ENCODE results near the gene LACTBL1.

The LACTBL1 gene

DNA sequence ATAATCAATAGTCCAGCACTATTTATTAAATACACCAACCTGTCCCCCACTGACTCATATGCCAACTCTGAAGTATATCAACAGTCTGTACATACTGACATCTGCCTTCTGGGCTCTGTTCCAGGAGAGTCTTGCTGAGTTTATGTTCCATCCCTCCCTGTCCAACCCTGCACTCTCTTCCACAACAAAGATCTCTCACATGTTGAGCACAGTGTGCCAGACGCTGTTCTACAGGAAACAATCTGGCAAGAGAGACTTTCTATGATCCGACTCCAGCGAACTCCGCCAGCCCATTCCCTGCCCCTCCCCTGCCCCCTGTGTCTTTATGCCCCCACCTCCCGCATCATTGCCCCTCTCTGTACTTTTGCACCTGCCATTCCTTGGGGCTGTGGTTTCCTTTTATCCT lies 3.4 kb downstream of the LACTBL1 start:
- Histone ChIP-seq H3K4me1 (ENCODE audit: control insufficient read depth, insufficient read depth, low read depth, low read length) (no peaks in the 10 kb centered on the region), H3K27me3 (ENCODE audit: control insufficient read depth in 1 of 2, insufficient read depth in 1 of 2, low read length in 2 of 2) (peaks cover 34 to 78% of the 10 kb centered on the region in 2 experiments), H2BK120ac (ENCODE audit: low read depth, low read length) (no peak overlapping the region), H3K9me3 (ENCODE audit: control insufficient read depth, low read length) (peaks cover 14% of the 10 kb centered on the region), H3K23ac (ENCODE audit: low read length in 2 of 2) (no peak overlapping the region), H2BK15ac (ENCODE audit: low read depth, poor library complexity, severe bottlenecking) (no peak overlapping the region), H3K4me3 (ENCODE audit: insufficient read depth in 1 of 2, low read depth in 1 of 2, low read length in 2 of 2) (no peak overlapping the region), H3K9ac (ENCODE audit: low read length) (no peak overlapping the region), H4K8ac (ENCODE audit: low read length) (no peak overlapping the region), H4K91ac (ENCODE audit: low read length) (no peak overlapping the region), H3K4me2 (ENCODE audit: low read length, poor library complexity, severe bottlenecking) (no peak overlapping the region), H3K14ac (ENCODE audit: low read length in 2 of 2) (no peak overlapping the region), H2BK12ac (ENCODE audit: low read length in 2 of 2) (no peak overlapping the region), H3K4ac (ENCODE audit: low read depth in 1 of 2, low read length in 2 of 2) (no peak overlapping the region), H2AFZ (ENCODE audit: low read depth, low read length) (no peak overlapping the region), H3K18ac (ENCODE audit: low read depth in 1 of 2, low read length in 2 of 2) (no peak overlapping the region), H3K27ac (ENCODE audit: low read length, poor library complexity, severe bottlenecking) (no peak overlapping the region), H3K36me3 (ENCODE audit: control insufficient read depth in 1 of 2, insufficient read depth in 2 of 2, low read depth in 1 of 2, low read length in 2 of 2) (no peaks in the 10 kb centered on the region), H2BK5ac (ENCODE audit: low read depth, low read length, poor library complexity, severe bottlenecking) (no peak overlapping the region), H2AK5ac (ENCODE audit: low read length, severe bottlenecking) (no peak overlapping the region), H3K79me1 (replicated peaks; ENCODE audit: low read length, poor library complexity, severe bottlenecking) (no peaks in the 10 kb centered on the region)
- DNase-seq: peak; percentile 76
- 56% methylated on average over 5 of the region's 5 CpGs for WGBS

DNA sequence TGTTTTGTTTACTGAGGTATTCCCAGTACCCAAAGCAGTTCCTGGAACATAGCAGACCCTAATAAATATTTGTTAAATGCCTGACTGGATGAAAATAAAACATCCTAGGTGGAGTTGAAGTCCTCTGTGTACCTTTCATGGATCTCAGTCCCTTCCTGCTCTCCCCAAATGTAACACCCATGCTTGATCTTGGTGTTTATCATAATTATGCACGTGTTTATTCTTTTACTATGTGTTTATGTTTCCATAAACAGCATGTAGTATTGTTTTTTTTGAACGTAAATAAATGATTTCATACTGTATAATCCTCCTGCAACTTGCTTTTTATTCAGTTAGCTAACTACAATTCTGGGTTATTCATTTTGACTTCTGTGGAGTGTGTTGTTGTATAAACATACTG lies 4.8 kb downstream of the LACTBL1 start:
- Histone ChIP-seq H3K36me3 (ENCODE audit: control insufficient read depth in 1 of 2, insufficient read depth in 2 of 2, low read depth in 1 of 2, low read length in 2 of 2) (no peaks in the 10 kb centered on the region), H2BK15ac (ENCODE audit: low read depth, poor library complexity, severe bottlenecking) (no peak overlapping the region), H3K14ac (ENCODE audit: low read length in 2 of 2) (no peak overlapping the region), H3K9ac (ENCODE audit: low read length) (no peak overlapping the region), H3K9me3 (ENCODE audit: control insufficient read depth, low read length) (peaks cover 14% of the 10 kb centered on the region), H2AK5ac (ENCODE audit: low read length, severe bottlenecking) (no peak overlapping the region), H4K91ac (ENCODE audit: low read length) (no peak overlapping the region), H3K23ac (ENCODE audit: low read length in 2 of 2) (no peak overlapping the region), H3K27ac (ENCODE audit: low read length, poor library complexity, severe bottlenecking) (no peak overlapping the region), H3K27me3 (ENCODE audit: control insufficient read depth in 1 of 2, insufficient read depth in 1 of 2, low read length in 2 of 2) (peaks cover 34 to 87% of the 10 kb centered on the region in 2 experiments), H3K4me2 (ENCODE audit: low read length, poor library complexity, severe bottlenecking) (no peak overlapping the region), H4K8ac (ENCODE audit: low read length) (no peak overlapping the region), H3K79me1 (replicated peaks; ENCODE audit: low read length, poor library complexity, severe bottlenecking) (no peaks in the 10 kb centered on the region), H2AFZ (ENCODE audit: low read depth, low read length) (no peak overlapping the region), H3K4me3 (ENCODE audit: insufficient read depth in 1 of 2, low read depth in 1 of 2, low read length in 2 of 2) (no peak overlapping the region), H2BK120ac (ENCODE audit: low read depth, low read length) (no peak overlapping the region), H3K4ac (ENCODE audit: low read depth in 1 of 2, low read length in 2 of 2) (no peak overlapping the region), H2BK5ac (ENCODE audit: low read depth, low read length, poor library complexity, severe bottlenecking) (no peak overlapping the region), H3K18ac (ENCODE audit: low read depth in 1 of 2, low read length in 2 of 2) (no peak overlapping the region), H2BK12ac (ENCODE audit: low read length in 2 of 2) (no peak overlapping the region), H3K4me1 (ENCODE audit: control insufficient read depth, insufficient read depth, low read depth, low read length) (no peaks in the 10 kb centered on the region)
- no peak for DNase-seq
- no CpG with 5 or more reads among the region's 2 CpGs for WGBS

- no peak overlapping the region for H2BK5ac ChIP-seq (ENCODE audit: low read depth, low read length, poor library complexity, severe bottlenecking)
- H3K9ac ChIP-seq (ENCODE audit: low read length): no peak overlapping the region
- WGBS: 64% methylated on average over 4 of the region's 5 CpGs
- H3K27ac ChIP-seq (ENCODE audit: low read length, poor library complexity, severe bottlenecking): no peak overlapping the region
- H4K91ac ChIP-seq (ENCODE audit: low read length): no peak overlapping the region
- H3K36me3 ChIP-seq (ENCODE audit: control insufficient read depth in 1 of 2, insufficient read depth in 2 of 2, low read depth in 1 of 2, low read length in 2 of 2): no peaks in the 10 kb centered on the region
- no peak for DNase-seq
- H4K8ac ChIP-seq (ENCODE audit: low read length): no peak overlapping the region
- no peaks in the 10 kb centered on the region for H3K4me1 ChIP-seq (ENCODE audit: control insufficient read depth, insufficient read depth, low read depth, low read length)
- H3K4me2 ChIP-seq (ENCODE audit: low read length, poor library complexity, severe bottlenecking): no peak overlapping the region
- H3K23ac ChIP-seq (ENCODE audit: low read length in 2 of 2): no peak overlapping the region
- H2BK120ac ChIP-seq (ENCODE audit: low read depth, low read length): no peak overlapping the region
- H2BK15ac ChIP-seq (ENCODE audit: low read depth, poor library complexity, severe bottlenecking): no peak overlapping the region
- H2AK5ac ChIP-seq (ENCODE audit: low read length, severe bottlenecking): no peak overlapping the region
- no peak overlapping the region for H3K4ac ChIP-seq (ENCODE audit: low read depth in 1 of 2, low read length in 2 of 2)
- H3K14ac ChIP-seq (ENCODE audit: low read length in 2 of 2): no peak overlapping the region
- no peak overlapping the region for H2AFZ ChIP-seq (ENCODE audit: low read depth, low read length)
- H3K27me3 ChIP-seq (ENCODE audit: control insufficient read depth in 1 of 2, insufficient read depth in 1 of 2, low read length in 2 of 2): peaks cover 31 to 77% of the 10 kb centered on the region in 2 experiments
- H3K18ac ChIP-seq (ENCODE audit: low read depth in 1 of 2, low read length in 2 of 2): no peak overlapping the region
- H3K4me3 ChIP-seq (ENCODE audit: insufficient read depth in 1 of 2, low read depth in 1 of 2, low read length in 2 of 2): no peak overlapping the region
- H3K79me1 ChIP-seq (replicated peaks; ENCODE audit: low read length, poor library complexity, severe bottlenecking): no peaks in the 10 kb centered on the region
- H2BK12ac ChIP-seq (ENCODE audit: low read length in 2 of 2): no peak overlapping the region
- H3K9me3 ChIP-seq (ENCODE audit: control insufficient read depth, low read length): peaks cover 14% of the 10 kb centered on the region
Measured at GRCh38 chr1:22966309-22966708, 6.4 kb downstream of the LACTBL1 start.

GRCh38 chr1:22963044-22963677 lies 9.5 kb downstream of the LACTBL1 start:
- Histone ChIP-seq H3K9me3 (ENCODE audit: control insufficient read depth, low read length) (peaks cover 14% of the 10 kb centered on the region), H2AFZ (ENCODE audit: low read depth, low read length) (no peak overlapping the region), H3K4me2 (ENCODE audit: low read length, poor library complexity, severe bottlenecking) (no peak overlapping the region), H3K27me3 (ENCODE audit: control insufficient read depth in 1 of 2, insufficient read depth in 1 of 2, low read length in 2 of 2) (peaks cover 30 to 67% of the 10 kb centered on the region in 2 experiments), H2AK5ac (ENCODE audit: low read length, severe bottlenecking) (no peak overlapping the region), H3K4ac (ENCODE audit: low read depth in 1 of 2, low read length in 2 of 2) (no peak overlapping the region), H3K23ac (ENCODE audit: low read length in 2 of 2) (no peak overlapping the region), H4K91ac (ENCODE audit: low read length) (no peak overlapping the region), H3K79me1 (replicated peaks; ENCODE audit: low read length, poor library complexity, severe bottlenecking) (no peaks in the 10 kb centered on the region), H3K9ac (ENCODE audit: low read length) (no peak overlapping the region), H3K14ac (ENCODE audit: low read length in 2 of 2) (no peak overlapping the region), H2BK15ac (ENCODE audit: low read depth, poor library complexity, severe bottlenecking) (no peak overlapping the region), H3K4me1 (ENCODE audit: control insufficient read depth, insufficient read depth, low read depth, low read length) (no peaks in the 10 kb centered on the region), H3K18ac (ENCODE audit: low read depth in 1 of 2, low read length in 2 of 2) (no peak overlapping the region), H3K27ac (ENCODE audit: low read length, poor library complexity, severe bottlenecking) (no peak overlapping the region), H2BK5ac (ENCODE audit: low read depth, low read length, poor library complexity, severe bottlenecking) (no peak overlapping the region), H2BK12ac (ENCODE audit: low read length in 2 of 2) (no peak overlapping the region), H3K36me3 (ENCODE audit: control insufficient read depth in 1 of 2, insufficient read depth in 2 of 2, low read depth in 1 of 2, low read length in 2 of 2) (no peaks in the 10 kb centered on the region), H2BK120ac (ENCODE audit: low read depth, low read length) (no peak overlapping the region), H3K4me3 (ENCODE audit: insufficient read depth in 1 of 2, low read depth in 1 of 2, low read length in 2 of 2) (no peak overlapping the region), H4K8ac (ENCODE audit: low read length) (no peak overlapping the region)
- no peak for DNase-seq
- 85% methylated on average over 10 of the region's 10 CpGs for WGBS

Data from mesenchymal stem cell (in vitro differentiated cells and primary cell).